Ureter (tissue), 1 donor: ENCODE measurements around the gene KCTD21. TPM values are rescaled to one million over a fixed set of nuclear protein-coding genes. Genes with fewer than 3 reads are reported as not detected.

Experiments
- DNase-seq: peaks from one replicate; pipeline ENCODE4 v3.0.0-alpha.2; 2020; ENCODE audit warnings: low spot score
- total RNA-seq: library from RNA; stranded (reverse); gene quantifications from one replicate; pipeline ENCODE4 v1.2.4, GENCODE V29; 2023
- donor health status: DM: yes; HTN: yes; CAD: no.

The KCTD21 gene
- total RNA-seq, 1 donor from 2014 or later, result 6.7 TPM

GRCh38 chr11:78140392-78141077, 47.9 kb downstream of the KCTD21 start:
- no peak for DNase-seq

GRCh38 chr11:78139422-78140391, 48.7 kb downstream of the KCTD21 start, which contains the start of gene ALG8:
Gene ALG8 (minus strand): TSS chr11:78139626. CDS start chr11:78139588, 38 bp downstream.
- peak; percentile 96 for DNase-seq

GRCh38 chr11:78138694-78139421, 49.6 kb downstream of the KCTD21 start:
- no peak for DNase-seq

GRCh38 chr11:78138291-78138690, 50.1 kb downstream of the KCTD21 start:
- no peak for DNase-seq

- no peak for DNase-seq
Measured at GRCh38 chr11:78132475-78132874, 56.0 kb downstream of the KCTD21 start.

GRCh38 chr11:78131956-78132355, 56.5 kb downstream of the KCTD21 start:
- DNase-seq, result no peak

- no peak for DNase-seq
Measured at GRCh38 chr11:78127403-78127802, 61.0 kb downstream of the KCTD21 start.

Other genes starting within 250 kb of the KCTD21 start
- gene INTS4, start 194.0 kb downstream of the KCTD21 start, total RNA-seq, result 38.7 TPM
- gene KCTD14, start 165.3 kb downstream of the KCTD21 start, total RNA-seq, result 7.6 TPM
- not detected for gene THRSP, start 124.8 kb downstream of the KCTD21 start, total RNA-seq
- 146 TPM for gene NDUFC2, start 108.8 kb downstream of the KCTD21 start, total RNA-seq
- 53.1 TPM for gene ALG8, start 49.0 kb downstream of the KCTD21 start, total RNA-seq
- gene USP35, start 293 bp upstream of the KCTD21 start, total RNA-seq, result 10.0 TPM
- 20.9 TPM for gene GAB2, start 229.2 kb upstream of the KCTD21 start, total RNA-seq